22Rv1 (cell line): ENCODE data around the gene MAGI1.

Experiments used
- ZFX ChIP-seq: fragments of 450-650 bp; IDR thresholded peaks from 2 replicates; pipeline ENCODE4 v1.6.1; 2017; ENCODE audit warnings: antibody characterized with exemption, borderline replicate concordance
- TF ChIP-seq, protein P1 (sequence below): fragments of 450-650 bp; IDR thresholded peaks from 2 replicates; pipeline ENCODE4 v1.5.1; 2017; ENCODE audit warnings: mild to moderate bottlenecking

DNA sequence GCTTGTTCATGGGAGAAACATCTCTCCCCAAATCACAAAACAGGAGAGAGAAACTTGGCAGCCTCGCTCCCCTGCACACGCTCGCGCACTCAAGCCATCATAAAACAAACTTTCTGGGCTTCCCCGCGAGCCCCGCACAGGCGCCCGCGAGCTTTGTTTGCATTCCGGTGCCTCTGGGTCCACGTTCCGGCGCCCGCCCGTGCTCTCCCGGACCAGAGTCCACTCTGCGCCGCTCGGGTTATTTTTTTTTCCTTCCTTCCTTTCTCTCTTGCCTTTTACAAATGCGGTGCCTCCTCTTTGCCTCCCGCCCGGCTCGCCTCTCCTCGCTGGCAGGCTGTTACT is 363 bp downstream of the MAGI1 start:
- TF ChIP-seq, protein P1, sequence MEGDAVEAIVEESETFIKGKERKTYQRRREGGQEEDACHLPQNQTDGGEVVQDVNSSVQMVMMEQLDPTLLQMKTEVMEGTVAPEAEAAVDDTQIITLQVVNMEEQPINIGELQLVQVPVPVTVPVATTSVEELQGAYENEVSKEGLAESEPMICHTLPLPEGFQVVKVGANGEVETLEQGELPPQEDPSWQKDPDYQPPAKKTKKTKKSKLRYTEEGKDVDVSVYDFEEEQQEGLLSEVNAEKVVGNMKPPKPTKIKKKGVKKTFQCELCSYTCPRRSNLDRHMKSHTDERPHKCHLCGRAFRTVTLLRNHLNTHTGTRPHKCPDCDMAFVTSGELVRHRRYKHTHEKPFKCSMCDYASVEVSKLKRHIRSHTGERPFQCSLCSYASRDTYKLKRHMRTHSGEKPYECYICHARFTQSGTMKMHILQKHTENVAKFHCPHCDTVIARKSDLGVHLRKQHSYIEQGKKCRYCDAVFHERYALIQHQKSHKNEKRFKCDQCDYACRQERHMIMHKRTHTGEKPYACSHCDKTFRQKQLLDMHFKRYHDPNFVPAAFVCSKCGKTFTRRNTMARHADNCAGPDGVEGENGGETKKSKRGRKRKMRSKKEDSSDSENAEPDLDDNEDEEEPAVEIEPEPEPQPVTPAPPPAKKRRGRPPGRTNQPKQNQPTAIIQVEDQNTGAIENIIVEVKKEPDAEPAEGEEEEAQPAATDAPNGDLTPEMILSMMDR = no peak
- no peak for TF ChIP-seq ZFX
